HG03520 (cell line): ENCODE measurements around the gene RBM17.
"Not testable (repeated sequence)": the region's sequence is repeated elsewhere in the genome, so short reads cannot be mapped to it uniquely, and the experiment has no call there.

Experiments
- ATAC-seq: cut with Tn5 transposase; IDR thresholded peaks from one replicate; pipeline ENCODE4 v1.9.1; 2021; ENCODE audit warnings: mild to moderate bottlenecking, moderate library complexity; ENCODE audit not compliant: unreplicated experiment

Gene RBM17, protein sequence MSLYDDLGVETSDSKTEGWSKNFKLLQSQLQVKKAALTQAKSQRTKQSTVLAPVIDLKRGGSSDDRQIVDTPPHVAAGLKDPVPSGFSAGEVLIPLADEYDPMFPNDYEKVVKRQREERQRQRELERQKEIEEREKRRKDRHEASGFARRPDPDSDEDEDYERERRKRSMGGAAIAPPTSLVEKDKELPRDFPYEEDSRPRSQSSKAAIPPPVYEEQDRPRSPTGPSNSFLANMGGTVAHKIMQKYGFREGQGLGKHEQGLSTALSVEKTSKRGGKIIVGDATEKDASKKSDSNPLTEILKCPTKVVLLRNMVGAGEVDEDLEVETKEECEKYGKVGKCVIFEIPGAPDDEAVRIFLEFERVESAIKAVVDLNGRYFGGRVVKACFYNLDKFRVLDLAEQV

DNA sequence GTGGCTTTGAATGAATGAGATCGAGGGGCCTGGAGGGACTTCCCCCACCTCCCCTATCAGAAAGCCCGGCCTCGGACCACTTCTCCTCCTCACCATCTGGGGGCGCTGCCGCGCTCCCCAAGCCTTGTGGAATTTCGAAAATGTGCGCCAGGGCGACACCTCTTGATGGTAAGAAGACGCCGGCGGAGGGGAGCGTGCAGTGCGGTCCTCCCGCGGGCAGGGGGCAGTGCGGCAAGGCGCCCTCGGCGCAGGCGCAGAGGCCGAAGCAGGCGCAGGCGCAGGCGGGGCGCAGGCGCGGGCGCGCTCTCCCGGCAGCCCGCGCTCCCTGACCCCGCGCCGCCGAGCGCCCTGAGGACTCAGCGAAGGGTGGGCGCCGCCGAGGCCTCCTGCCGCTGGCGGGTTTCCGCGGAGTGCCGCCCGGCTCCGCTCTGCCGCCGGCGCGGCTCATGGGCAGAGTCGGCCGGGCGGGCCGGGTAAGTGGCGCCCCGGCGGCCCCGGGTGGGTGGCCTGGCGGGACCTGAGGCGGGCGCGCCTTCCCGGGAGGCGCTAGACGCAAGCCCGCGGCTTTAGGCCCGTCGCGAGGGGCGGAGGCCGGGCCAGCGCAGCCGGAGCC is at the start of gene RBM17:
Gene RBM17, plus strand, starts transcription at position 314 of the 613 bp plus-strand sequence. CDS start 8,032 bp downstream, outside the sequence.
- peak; percentile 75 for ATAC-seq

DNA sequence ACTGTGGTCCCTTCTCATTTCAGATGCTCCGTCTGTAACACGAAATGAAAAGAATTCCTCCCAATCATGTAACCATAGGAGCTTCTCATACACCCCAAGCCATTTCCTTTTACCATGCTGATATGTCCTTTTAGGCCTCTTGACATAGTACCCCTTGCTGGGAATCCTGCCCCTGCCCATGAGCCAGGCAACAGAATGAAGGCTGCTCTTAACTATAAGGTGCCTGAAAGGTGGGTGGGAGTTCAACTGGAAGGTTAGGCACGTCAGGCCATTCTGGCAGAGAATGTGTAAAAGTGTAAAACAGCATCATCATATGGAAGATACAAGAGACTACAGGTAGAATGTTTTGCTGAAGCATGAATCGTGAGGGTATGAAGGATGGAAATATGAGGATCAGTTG is 49.1 kb upstream of the RBM17 start:
- ATAC-seq: no peak

DNA sequence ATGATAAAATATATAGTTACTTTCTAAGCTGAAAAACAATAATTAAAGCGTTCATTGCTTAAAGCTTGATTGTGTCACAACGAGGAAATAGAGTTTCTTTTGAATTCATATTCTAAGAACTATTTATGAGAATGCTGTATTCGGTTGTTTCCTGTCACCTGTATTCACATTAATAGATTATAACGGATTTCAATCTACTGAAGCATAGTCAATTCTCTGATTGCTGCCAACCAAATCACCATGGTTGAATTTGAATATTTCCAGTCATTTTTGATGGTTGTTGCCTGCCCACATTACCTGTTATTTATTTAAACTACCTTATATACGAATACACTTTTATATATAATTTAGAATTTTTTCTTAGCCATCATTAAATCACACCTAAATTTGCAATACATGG is 48.6 kb upstream of the RBM17 start:
- no peak for ATAC-seq

DNA sequence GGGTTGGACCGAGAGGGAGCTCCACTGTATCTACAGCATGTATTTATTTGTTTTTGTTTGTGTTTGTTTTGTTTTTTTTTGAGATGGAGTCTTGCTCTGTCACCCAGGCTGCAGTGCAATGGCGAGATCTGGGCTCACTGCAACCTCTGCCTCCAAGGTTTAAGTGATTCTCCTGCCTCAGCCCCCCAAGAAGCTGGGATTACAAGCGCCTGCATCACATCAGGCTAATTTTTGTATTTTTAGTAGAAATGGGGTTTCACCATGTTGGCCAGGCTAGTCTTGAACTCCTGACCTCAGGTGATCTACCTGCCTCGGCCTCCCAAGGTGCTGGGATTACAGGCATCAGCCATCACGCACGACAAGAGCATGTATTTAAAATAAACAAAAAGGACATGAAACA is 45.5 kb upstream of the RBM17 start:
- not testable (repeated sequence) for ATAC-seq

DNA sequence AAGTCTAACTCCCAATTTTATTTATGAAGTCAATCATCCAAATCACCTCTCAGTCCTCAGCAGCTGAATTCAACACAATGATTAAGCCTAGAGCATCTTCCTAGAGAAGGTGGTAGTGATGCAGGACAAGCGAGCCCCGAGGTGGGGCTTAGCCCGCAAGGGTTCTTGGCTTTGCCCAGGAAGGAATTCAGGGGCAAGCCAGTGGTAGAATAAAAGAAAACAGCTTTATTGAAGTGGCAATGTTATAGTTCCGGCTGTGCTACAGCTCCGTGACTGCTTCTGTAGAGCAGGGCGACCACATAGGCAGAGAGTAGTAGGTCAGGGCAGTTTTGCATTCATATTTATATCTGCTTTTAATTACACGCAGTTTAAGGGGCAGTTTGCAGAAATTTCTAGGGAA is 44.8 kb upstream of the RBM17 start:
- ATAC-seq: no peak

DNA sequence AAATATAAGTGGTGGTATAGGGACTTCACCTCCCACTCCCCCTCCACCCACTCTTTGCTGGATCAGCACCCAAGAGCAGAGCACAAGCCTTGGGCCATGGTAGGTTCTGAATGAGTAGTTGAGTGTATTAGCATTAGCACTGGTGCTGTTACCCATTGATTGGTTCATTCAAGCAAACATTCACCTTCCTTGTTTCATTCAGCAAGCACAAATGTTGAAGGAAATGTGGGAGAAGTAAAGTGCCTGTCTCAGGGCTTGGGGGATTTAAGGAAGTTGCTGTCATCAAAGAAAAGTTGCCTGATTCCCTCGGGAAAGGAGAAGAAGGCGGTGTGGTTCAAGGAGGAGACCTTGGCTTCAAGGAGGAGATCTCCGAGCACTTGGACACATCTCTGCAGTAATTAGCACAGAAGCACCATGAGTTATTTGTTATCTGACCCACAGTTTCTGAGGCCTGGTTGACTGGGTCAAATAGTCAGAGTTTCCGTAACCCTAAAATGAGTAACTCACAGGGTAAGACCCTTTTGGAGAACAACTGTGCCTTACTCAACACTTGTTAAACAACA is 44.0 kb upstream of the RBM17 start:
- peak; percentile 47 for ATAC-seq

DNA sequence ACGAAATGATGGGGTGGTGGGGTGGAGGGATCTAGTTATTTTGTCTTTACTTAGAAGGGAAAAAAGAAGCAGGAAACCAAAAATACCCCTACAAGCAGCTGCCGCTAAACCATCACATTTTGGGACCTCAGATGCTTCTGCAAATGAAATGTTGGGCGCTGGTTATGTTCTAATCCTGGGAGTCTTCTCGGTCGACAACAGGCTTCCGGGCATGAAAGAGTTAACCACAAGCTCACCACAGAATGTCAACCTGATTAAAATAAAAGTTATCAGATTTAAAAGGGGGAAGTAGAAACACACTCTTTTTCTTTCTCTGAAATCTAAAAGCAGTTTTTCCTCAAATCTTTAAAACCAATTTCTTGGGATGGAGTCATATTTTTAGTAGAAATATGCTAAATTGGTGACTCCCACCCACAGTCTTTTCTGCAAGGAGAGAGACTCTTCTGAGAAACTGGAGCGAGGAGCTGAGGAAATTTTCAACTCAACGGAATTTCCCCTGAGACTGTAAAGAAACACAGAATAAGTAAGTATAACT is 43.5 kb upstream of the RBM17 start:
- ATAC-seq: no peak

DNA sequence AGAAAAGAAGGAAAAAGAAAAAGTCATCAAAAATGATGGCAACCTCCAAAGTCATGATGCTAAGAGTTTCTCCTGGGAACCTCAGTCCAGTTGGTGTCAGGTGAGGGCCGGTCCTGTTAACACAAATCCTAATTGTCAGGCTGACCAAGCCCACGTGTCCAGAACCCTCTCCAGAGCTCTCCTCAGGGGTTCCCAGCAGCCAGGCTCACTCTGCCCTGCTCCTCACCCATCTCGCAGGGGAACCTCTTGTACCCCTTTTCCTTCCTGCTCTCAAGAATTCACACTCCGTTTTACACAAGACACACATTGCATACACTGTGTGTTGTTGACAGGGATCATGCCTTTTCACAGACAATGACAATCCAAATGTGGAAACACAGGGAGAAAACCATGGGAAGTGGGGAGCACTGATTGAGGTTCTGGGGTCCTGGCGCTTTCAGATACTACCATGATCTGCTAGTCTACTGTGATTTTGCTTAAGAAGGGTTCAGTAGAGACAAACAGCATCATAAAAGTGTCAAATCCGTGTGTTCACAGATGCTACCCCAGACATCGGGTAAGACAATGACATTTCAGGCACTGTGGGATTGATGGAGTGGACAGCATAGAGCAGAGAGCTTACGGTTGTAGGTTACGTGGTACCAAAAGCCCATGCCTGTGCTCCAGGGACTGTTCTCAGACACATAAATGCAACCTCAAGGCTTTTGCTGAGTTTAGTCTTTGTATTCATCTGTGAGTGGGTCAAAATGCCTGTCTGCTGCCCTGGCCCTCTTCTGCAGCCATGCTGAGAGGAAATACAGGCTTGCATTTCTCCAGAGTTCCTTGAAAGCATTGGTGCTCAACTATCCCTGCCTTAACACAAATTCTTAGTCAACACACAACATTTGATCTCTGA is 42.7 kb upstream of the RBM17 start:
- no peak for ATAC-seq

DNA sequence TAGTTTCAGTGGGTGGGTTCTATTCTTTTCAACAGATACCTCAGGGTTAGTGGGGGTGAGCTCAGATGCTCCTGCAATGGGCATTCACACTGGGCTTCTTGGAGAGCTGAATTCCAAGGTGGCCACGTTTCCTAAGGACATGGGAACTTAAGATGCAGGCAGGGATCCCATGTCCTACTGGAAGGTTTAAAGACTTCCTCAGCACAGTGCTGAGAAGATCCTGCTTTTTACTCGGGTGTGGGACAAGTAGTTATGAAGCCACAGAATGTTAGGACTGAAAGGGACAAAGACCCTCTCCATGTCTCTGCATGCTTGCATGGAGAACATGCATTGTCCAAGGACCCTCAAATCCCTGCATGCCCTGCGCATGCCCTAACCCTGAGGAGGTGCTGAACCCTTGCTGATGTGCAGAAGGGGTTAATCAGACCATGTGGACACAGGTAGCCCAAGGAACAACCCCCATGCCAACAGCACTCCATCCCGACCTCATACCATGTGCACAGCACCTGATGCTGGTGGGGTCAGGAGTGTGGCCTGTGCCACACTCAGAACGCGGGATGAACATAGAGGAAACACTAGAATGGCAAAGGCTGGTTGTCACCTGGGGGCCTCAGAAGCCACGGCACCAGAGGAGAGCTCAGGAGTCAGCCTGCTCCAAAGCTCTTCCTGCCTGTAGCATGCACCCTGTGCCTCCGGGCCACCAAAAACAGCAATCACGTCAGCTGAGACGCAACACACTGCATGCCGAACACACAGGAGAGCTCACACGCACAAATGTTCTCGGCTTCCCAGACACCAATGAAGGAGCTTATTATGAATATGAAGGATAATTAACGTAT is 41.8 kb upstream of the RBM17 start:
- no peak for ATAC-seq

DNA sequence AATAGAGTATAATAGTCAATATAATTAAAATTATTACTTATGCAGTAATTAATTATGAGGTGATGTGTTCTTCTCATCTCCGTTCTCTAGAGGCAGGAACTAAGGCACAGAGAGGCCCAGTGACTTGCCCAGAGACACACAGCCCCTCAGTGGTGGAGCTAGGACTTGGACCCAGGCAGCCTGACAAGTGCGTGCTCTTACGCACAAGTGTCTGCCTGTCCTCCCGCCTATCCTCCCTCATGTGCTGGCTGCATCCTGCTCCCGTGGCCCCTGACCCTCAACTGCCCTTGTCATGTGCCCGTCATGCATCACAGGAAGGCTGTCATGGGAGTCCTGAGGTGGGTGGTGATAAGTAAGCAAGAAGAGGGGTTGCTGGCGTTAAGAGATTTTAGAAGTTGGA is 41.0 kb upstream of the RBM17 start:
- no peak for ATAC-seq

DNA sequence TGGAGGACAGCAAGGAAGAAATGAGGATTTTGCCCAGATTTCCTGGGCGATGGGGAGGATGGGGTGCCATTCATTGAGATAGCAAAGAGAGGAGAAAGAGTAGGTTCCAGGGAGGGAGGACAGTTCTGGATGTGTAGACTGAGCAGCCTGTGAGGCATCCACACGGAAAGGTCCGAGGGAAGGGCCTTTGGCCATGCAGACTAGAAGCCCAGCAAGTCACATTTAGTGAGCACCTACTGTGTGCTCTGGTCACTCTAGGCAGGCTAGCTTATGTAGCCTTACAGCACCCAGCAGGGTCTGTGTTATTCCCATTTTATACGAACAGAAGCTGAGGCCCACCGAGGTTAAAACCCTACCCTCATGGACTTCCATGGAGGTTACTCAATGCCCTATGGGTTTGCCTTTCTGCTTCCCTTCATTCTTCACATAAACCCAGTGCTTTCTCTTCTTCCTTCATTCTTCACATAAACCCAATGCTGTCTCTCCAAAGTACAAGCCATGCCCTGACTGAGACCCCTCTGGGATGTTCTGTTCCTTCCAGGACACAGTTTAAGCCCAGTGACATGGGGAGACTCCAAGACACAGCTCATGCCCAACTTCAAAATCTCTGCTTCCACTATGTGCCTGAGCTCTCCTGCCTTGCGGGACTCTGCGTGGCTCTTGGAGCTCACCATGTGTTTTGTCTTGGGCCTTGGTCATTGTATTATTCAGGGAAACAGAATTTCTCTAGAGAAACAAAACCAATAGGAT is 40.4 kb upstream of the RBM17 start:
- no peak for ATAC-seq

DNA sequence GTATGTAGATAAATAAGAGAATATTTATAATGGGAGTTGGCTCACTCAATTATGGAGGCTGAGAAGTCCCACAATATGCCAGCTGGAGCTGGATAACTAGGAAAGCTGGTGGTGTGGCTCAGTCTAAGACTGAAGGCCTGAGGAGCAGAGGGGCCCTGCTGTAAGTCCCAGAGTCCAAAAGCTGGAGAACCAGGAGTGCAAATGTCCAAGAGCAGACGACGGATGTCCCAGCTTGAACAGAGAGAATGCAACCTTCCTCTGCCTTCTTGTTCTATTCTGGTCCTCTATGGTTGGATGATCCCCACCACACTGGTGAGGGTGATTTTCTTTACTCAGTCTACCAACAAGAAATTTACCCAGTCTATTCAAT is 39.8 kb upstream of the RBM17 start:
- no peak for ATAC-seq

DNA sequence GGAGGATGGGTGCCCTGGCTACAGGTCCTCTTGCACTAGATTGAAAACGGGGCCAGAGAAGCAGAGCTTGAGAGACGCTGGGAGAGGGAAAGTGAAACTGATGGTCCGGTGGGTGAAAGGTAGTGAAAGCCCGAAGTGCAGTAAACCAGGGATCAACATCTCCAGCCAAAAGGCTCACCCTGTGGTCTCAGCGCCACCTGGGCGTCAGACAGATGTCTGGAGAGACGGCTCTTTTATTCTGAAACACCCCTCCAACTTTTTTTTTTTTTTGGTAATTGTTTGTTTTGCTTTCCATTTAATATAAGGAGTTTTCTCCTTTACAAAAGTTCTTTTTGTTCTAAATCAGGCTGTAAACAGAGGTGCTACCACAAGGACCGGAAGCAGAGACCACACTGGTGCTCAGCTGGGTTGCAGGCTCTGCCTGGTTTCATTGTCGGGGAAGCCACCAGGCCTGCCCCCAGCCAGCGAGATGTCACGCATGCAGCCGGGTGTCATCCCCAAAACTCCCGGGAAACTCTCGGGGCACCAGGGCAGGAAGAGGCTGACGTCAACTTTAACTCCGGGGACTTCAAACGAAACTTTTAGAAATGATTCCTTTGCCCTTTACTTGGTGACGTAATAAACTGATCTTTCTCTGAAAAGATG is 37.9 kb upstream of the RBM17 start:
- ATAC-seq: peak; percentile 76

DNA sequence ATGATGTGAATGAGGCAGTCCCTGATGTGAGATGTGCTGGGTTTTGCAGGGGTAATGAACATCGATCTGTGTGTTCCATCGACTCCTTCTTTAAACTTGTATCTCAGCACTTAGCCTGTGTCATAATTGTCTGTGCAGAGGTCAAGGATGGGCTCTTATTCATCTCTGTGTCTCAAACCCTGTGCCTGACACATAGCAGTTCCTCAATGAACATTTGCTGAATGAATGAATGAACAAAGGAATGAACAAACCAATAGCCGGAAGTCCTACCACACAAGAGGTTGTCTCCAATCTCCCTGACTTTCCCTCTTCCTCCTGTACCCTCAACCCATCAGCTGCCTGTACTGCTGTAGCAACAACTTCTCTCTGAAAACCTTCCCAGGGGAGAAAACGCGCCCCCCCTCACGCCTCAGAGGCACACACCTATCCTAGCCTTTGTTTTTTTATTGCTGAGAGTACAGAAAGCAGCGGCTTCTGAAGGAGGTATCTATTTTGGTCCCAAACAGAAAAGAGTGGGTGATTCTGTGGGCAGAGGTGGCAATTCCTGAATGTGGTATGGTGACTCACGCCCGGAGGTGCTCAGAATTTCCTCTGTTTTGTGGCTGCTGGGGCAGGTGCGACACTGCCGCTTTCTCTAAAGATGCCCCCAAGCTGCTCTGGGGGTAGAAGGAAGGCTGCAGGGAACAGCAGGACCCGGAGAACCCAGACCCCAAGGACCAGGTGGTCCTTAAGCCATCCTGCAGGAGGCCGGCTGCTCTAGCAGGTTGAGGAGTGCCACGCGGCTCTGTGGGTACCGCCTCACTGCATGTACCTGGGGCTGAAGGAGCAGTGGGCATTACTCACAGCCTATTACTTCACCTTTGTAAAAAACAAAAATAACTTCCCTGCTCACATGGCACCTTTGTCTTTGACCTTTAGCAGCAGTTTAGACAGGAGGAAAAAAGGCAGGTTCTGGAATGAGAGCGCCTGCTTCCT is 36.3 kb upstream of the RBM17 start:
- ATAC-seq: no peak

DNA sequence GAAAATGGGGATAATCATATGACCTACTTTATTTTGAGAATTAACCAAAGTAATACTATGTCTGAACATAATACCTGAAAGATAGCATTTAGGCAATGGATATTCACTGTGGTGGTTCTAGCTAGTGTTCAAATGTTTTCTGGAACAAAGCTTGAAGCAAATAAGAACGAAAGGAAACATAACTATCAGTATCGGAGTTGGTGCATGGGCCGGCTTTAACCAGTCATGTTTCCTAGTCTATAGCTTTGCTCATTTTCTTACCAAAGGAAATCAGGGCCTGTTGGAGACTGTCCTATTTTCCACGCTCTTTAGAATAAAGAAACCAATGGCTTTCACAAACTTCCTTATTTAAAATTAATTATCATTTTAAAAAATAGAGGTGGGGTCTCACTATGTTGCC is 35.5 kb upstream of the RBM17 start:
- ATAC-seq: no peak

DNA sequence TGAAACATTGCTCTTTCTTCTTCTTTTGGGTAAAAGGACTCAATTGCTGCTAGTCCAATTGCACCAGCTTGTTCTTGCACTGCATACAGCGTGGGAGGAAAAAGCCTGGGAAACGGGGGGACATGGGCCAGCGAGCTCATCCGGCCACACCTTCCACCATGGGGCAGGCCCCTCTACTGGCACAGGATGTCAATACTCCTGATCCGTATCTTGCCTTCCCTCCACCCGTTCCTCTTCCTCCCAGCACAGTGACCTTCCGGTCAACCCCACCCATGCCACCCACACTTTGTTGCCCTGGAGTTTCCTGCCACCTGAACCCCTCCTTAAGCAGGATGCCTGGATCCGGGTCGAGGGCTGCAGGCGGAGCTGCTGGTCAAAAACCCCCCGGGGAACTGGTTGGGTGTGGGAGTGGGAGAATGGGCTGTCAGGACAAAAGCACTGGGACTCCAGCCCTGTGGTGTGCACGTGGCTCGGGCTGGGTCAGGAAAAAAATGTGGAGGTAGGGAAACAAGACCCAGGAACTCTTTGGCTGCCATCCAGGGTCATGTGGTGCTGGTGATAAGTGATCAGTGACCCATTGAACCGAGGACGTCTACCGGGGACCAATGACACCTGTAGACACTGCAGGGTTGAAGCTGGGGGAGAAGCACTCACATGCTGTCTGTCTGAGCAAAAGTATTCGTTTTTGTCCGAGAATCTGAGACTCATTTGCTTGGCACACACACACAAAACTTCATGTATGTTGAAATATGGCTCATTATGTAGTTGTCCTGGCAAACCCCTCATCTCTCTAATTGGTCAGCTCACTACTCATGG is 34.8 kb upstream of the RBM17 start:
- no peak for ATAC-seq

DNA sequence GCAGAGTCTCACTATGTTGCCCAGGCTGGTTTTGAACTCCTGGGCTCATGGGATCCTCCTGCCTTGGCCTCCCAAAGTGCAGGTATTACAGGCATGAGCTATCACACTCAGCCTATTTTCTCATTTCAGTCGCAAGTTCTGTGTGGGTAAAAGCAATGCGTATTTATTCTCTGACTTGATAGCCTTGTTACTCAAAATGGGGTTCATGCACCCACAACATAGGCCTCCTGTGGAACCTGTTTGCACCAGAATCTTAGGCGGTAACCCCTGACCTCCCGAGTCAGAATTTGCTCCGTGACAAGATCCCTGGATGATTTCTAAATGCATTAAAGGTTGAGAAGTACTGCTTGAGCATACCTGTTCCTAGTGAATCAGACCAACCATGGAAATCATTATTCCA is 34.0 kb upstream of the RBM17 start:
- no peak for ATAC-seq
